Upper lobe of left lung (tissue), 4 donors: ENCODE results near the gene BEST1.
A peak's percentile ranks its signal among the peaks of the same experiment; 100 is the strongest.

ENCODE experiments used
- POLR2A ChIP-seq, 4 donors: fragments of 450-650 bp; IDR thresholded peaks; one replicate each; pipeline ENCODE4 v1.5.1; 2016 to 2017; ENCODE audit warnings: antibody characterized with exemption in 4 of 4, mild to moderate bottlenecking in 2 of 4
- POLR2AphosphoS5 ChIP-seq, 2 donors: sonication (generic); formaldehyde crosslinking; IDR thresholded peaks; one replicate each; pipeline ENCODE4 v1.5.1; 2017; ENCODE audit warnings: antibody characterized with exemption in 2 of 2
- TF ChIP-seq, protein P1 (sequence below), 6 experiments: fragments of 450-650 bp in 4 of 6; fragments of 200-600 bp in 2 of 6; sonication (generic) in 2 of 6; IDR thresholded peaks; one replicate each; pipeline ENCODE4 v1.5.1; 2016 to 2019; ENCODE audit warnings: antibody characterized with exemption in 6 of 6

- TF ChIP-seq POLR2AphosphoS5 (IDR thresholded peaks at IDR 0.05): peak in 1 of 2 donors; percentile 33
- TF ChIP-seq, protein P1, sequence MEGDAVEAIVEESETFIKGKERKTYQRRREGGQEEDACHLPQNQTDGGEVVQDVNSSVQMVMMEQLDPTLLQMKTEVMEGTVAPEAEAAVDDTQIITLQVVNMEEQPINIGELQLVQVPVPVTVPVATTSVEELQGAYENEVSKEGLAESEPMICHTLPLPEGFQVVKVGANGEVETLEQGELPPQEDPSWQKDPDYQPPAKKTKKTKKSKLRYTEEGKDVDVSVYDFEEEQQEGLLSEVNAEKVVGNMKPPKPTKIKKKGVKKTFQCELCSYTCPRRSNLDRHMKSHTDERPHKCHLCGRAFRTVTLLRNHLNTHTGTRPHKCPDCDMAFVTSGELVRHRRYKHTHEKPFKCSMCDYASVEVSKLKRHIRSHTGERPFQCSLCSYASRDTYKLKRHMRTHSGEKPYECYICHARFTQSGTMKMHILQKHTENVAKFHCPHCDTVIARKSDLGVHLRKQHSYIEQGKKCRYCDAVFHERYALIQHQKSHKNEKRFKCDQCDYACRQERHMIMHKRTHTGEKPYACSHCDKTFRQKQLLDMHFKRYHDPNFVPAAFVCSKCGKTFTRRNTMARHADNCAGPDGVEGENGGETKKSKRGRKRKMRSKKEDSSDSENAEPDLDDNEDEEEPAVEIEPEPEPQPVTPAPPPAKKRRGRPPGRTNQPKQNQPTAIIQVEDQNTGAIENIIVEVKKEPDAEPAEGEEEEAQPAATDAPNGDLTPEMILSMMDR (IDR thresholded peaks at IDR 0.05): no peak
- TF ChIP-seq POLR2A (IDR thresholded peaks at IDR 0.05): peak in 1 of 4 donors; percentile 25
Observed at GRCh38 chr11:61949169-61950034, 749 bp upstream of the BEST1 start.
